HepG2 (cell line): Measurements from ENCODE around the gene NEAT1. TPM values are rescaled to one million over a fixed set of nuclear protein-coding genes. Genes with fewer than 3 reads are reported as not detected.
A peak's percentile ranks its signal among the peaks of the same experiment; 100 is the strongest.

Experiments
- AFF4 ChIP-seq: sonication (generic); formaldehyde crosslinking; IDR thresholded peaks from 2 replicates; pipeline ENCODE4 v1.4.0; 2020; ENCODE audit warnings: missing genetic modification reagents
- ATF7 ChIP-seq, 2 experiments: fragments of 450-650 bp in 1 of 2; sonication (generic) in 1 of 2; formaldehyde crosslinking in 1 of 2; IDR thresholded peaks; 2 replicates each; pipeline versions ENCODE4 v1.4.0 to v1.6.1; 2016 to 2020; ENCODE audit warnings: antibody characterized with exemption in 1 of 2, mild to moderate bottlenecking in 1 of 2, missing genetic modification reagents in 1 of 2
- ELF3 ChIP-seq: IDR thresholded peaks from 2 replicates; pipeline ENCODE4 v1.6.1; 2016; ENCODE audit warnings: missing genetic modification reagents, missing compliant biosample characterization
- NFYC ChIP-seq: IDR thresholded peaks from 2 replicates; pipeline ENCODE4 v1.6.1; 2016; ENCODE audit warnings: missing genetic modification reagents, missing compliant biosample characterization
- NRL ChIP-seq: sonication (generic); formaldehyde crosslinking; IDR thresholded peaks from 2 replicates; pipeline ENCODE4 v1.5.0; 2020; ENCODE audit warnings: missing genetic modification reagents, mild to moderate bottlenecking, moderate library complexity, borderline replicate concordance
- ONECUT2 ChIP-seq: sonication (generic); formaldehyde crosslinking; IDR thresholded peaks from 2 replicates; pipeline ENCODE4 v1.4.0; 2020; ENCODE audit warnings: missing genetic modification reagents
- SATB2 ChIP-seq: sonication (generic); formaldehyde crosslinking; IDR thresholded peaks from 2 replicates; pipeline ENCODE4 v1.5.0; 2020; ENCODE audit warnings: missing genetic modification reagents
- SMAD1 ChIP-seq: sonication (generic); formaldehyde crosslinking; IDR thresholded peaks from 2 replicates; pipeline ENCODE4 v1.4.0; 2020; ENCODE audit warnings: missing genetic modification reagents, low read depth, mild to moderate bottlenecking, borderline replicate concordance
- SP4 ChIP-seq: sonication (generic); formaldehyde crosslinking; IDR thresholded peaks from 2 replicates; pipeline ENCODE4 v1.8.1; 2023; ENCODE audit warnings: mild to moderate bottlenecking, missing genetic modification reagents
- STAT5B ChIP-seq: sonication (generic); formaldehyde crosslinking; IDR thresholded peaks from 2 replicates; pipeline ENCODE4 v1.4.0; 2020; ENCODE audit warnings: missing genetic modification reagents
- ZBTB33 ChIP-seq: sonication (generic); formaldehyde crosslinking; IDR thresholded peaks from 2 replicates; pipeline ENCODE4 v1.4.0; 2020; ENCODE audit warnings: missing genetic modification reagents
- ZMYM2 ChIP-seq: sonication (generic); formaldehyde crosslinking; IDR thresholded peaks from 2 replicates; pipeline ENCODE4 v1.8.0; 2022; ENCODE audit warnings: mild to moderate bottlenecking, missing genetic modification reagents
- ZNF34 ChIP-seq: sonication (generic); formaldehyde crosslinking; IDR thresholded peaks from 2 replicates; pipeline ENCODE4 v1.4.0; 2020; ENCODE audit warnings: mild to moderate bottlenecking, missing genetic modification reagents, borderline replicate concordance
- ZNF431 ChIP-seq: sonication (generic); formaldehyde crosslinking; IDR thresholded peaks from 2 replicates; pipeline ENCODE4 v1.9.0; 2022; ENCODE audit warnings: missing genetic modification reagents, low read depth, mild to moderate bottlenecking, borderline replicate concordance
- ZNF543 ChIP-seq: sonication (generic); formaldehyde crosslinking; IDR thresholded peaks from 2 replicates; pipeline ENCODE4 v1.4.0; 2020; ENCODE audit warnings: mild to moderate bottlenecking, missing genetic modification reagents
- ZNF891 ChIP-seq: sonication (generic); formaldehyde crosslinking; IDR thresholded peaks from 2 replicates; pipeline ENCODE4 v1.5.0; 2020; ENCODE audit warnings: mild to moderate bottlenecking, missing genetic modification reagents
- ZSCAN30 ChIP-seq: sonication (generic); formaldehyde crosslinking; IDR thresholded peaks from 2 replicates; pipeline ENCODE4 v1.5.0; 2020; ENCODE audit warnings: mild to moderate bottlenecking, missing genetic modification reagents
- polyA plus RNA-seq, 8 experiments: library from polyadenylated mRNA; depleted of rRNA in 3 of 8; stranded (reverse) in 7 of 8; unstranded in 1 of 8; fragments of >200 nt; fragmentation: Illumina TruSeq in 4 of 8; extraction: Trizol in 4 of 8; gene quantifications; 2 replicates each; pipeline versions ENCODE4 v1.2.1 to v1.2.3, GENCODE V29; 2011 to 2016; ENCODE audit warnings: low read depth in 4 of 8, missing spikeins in 1 of 8, mixed read lengths in 1 of 8; ENCODE audit not compliant: insufficient read depth in 1 of 8
- total RNA-seq, 5 experiments: library from RNA; depleted of rRNA; stranded (reverse); fragments of >200 nt; fragmentation: Illumina TruSeq; extraction: Trizol; gene quantifications; 2 replicates each; pipeline ENCODE4 v1.2.3, GENCODE V29; 2016; ENCODE audit warnings: low read depth in 1 of 5
- TF ChIP-seq, protein P1 (sequence below): sonication (generic); formaldehyde crosslinking; IDR thresholded peaks from 2 replicates; pipeline ENCODE4 v1.5.0; 2020; ENCODE audit warnings: mild to moderate bottlenecking, missing genetic modification reagents
- TF ChIP-seq, protein P2 (sequence below): IDR thresholded peaks from 2 replicates; pipeline ENCODE4 v1.6.1; 2016; ENCODE audit warnings: low read depth, borderline replicate concordance

Gene NEAT1
- total and polyA plus RNA-seq, 2 of the 13 experiments (the other 11 are each of a cell fraction or from before 2014, with no cell fraction given), result 20.5 to 41.2 TPM

DNA sequence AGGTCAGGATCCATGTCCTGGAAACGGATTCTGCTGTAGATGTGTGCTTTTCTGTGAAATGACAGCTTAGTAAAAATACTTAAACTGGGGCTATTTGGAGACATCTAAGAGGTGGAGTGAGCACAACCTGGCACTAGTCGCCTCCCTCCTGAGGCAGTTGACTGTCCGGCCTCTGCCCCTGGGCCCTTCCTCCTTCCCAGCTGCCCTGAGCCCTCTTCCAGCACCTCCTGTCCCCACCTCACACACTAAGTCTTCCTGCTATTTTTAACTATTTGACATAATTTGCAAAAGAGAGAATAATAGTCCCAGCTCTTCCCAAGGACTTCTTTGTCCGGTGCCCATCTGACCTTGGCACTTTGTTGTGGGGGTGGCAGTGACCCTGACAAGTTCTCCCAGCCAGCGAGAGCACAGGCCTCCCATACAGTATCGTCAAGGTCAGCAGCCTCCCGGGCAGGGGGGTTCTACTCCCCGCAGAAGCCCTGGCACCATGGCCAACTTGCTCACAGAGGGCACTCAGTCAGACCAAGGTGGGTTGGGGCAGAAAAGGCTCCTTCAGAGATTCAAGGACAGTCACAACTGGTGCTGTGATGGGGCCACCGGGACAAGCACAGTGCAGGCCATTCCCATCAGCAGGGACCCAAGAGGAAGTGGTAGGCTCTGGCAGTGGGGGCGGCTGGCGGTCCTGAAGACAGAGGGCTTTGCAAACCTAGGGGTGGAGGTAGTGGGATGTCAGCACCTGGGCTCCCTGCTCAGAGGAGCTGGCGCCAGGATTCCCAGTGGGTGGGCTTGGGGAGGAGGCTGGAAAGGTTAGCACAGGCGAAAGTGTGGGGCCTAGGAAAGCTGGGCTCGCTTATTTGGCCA is 5.5 kb upstream of the NEAT1 start (continued):
- TF ChIP-seq ZBTB33 (CRISPR knock-in tag) (no peak), NRL (no peak), AFF4 (CRISPR knock-in tag) (no peak), SMAD1 (CRISPR knock-in tag) (peak; percentile 45; the same call in 1 of the 2 replicates), NFYC (CRISPR knock-in tag) (no peak), ZMYM2 (CRISPR knock-in tag) (no peak), SATB2 (no peak), ELF3 (no peak), ZSCAN30 (CRISPR knock-in tag) (no peak), ZNF34 (CRISPR knock-in tag) (0 out of 2 replicates have a peak, but pooled peaks have one; percentile 30), ONECUT2 (CRISPR knock-in tag) (no peak), ZNF431 (CRISPR knock-in tag) (no peak), SP4 (CRISPR knock-in tag) (no peak), ZNF543 (CRISPR knock-in tag) (peak; percentile 46; the same call in 1 of the 2 replicates), STAT5B (no peak), ZNF891 (peak; percentile 31; the same call in 1 of the 2 replicates), ATF7 (IDR thresholded peaks at IDR 0.05) (no peak), ATF7 (CRISPR knock-in tag; IDR thresholded peaks at IDR 0.05) (0 out of 2 replicates have a peak, but pooled peaks have one; percentile 37)
- TF ChIP-seq, protein P1, sequence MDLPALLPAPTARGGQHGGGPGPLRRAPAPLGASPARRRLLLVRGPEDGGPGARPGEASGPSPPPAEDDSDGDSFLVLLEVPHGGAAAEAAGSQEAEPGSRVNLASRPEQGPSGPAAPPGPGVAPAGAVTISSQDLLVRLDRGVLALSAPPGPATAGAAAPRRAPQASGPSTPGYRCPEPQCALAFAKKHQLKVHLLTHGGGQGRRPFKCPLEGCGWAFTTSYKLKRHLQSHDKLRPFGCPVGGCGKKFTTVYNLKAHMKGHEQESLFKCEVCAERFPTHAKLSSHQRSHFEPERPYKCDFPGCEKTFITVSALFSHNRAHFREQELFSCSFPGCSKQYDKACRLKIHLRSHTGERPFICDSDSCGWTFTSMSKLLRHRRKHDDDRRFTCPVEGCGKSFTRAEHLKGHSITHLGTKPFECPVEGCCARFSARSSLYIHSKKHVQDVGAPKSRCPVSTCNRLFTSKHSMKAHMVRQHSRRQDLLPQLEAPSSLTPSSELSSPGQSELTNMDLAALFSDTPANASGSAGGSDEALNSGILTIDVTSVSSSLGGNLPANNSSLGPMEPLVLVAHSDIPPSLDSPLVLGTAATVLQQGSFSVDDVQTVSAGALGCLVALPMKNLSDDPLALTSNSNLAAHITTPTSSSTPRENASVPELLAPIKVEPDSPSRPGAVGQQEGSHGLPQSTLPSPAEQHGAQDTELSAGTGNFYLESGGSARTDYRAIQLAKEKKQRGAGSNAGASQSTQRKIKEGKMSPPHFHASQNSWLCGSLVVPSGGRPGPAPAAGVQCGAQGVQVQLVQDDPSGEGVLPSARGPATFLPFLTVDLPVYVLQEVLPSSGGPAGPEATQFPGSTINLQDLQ (CRISPR knock-in tag), result no peak
- TF ChIP-seq, protein P2, sequence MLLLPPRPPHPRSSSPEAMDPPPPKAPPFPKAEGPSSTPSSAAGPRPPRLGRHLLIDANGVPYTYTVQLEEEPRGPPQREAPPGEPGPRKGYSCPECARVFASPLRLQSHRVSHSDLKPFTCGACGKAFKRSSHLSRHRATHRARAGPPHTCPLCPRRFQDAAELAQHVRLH (CRISPR knock-in tag), result no peak; the same call in 1 of the 2 replicates
